H9 (cell line): ENCODE data around the gene FSIP1. TPM values are rescaled to one million over a fixed set of nuclear protein-coding genes. Genes with fewer than 3 reads are reported as not detected.

Experiments used
- DNase-seq: peaks from one replicate; pipeline ENCODE4 v3.0.0-alpha.2; 2017
- H2AFZ ChIP-seq: one replicate; pipeline ENCODE4 v1.6.1; 2013; ENCODE audit warnings: mild to moderate bottlenecking, low read length, control low read depth, moderate library complexity
- H2AK5ac ChIP-seq: 2 replicates; pipeline ENCODE4 v1.6.1; 2013; ENCODE audit warnings: low read length, control low read depth, mixed read lengths; ENCODE audit not compliant: insufficient read length
- H2BK120ac ChIP-seq: one replicate; pipeline ENCODE4 v1.6.1; 2013; ENCODE audit warnings: low read depth, mild to moderate bottlenecking, low read length, control low read depth, inconsistent platforms; ENCODE audit not compliant: poor library complexity, severe bottlenecking
- H2BK12ac ChIP-seq: 2 replicates; pipeline ENCODE4 v1.6.1; 2013; ENCODE audit warnings: low read length, control low read depth, mixed read lengths, low read depth; ENCODE audit not compliant: insufficient read length
- H2BK15ac ChIP-seq: 2 replicates; pipeline ENCODE4 v1.6.1; 2013; ENCODE audit warnings: low read depth, low read length, control low read depth
- H2BK20ac ChIP-seq: one replicate; pipeline ENCODE4 v1.6.1; 2013; ENCODE audit warnings: low read depth, mild to moderate bottlenecking, low read length, control low read depth, inconsistent platforms; ENCODE audit not compliant: poor library complexity, severe bottlenecking
- H2BK5ac ChIP-seq: 2 replicates; pipeline ENCODE4 v1.6.1; 2013; ENCODE audit warnings: low read length, control low read depth, mixed read lengths; ENCODE audit not compliant: insufficient read length
- H3K14ac ChIP-seq: 2 replicates; pipeline ENCODE4 v1.6.1; 2013; ENCODE audit warnings: low read length, control low read depth; ENCODE audit not compliant: insufficient read depth
- H3K18ac ChIP-seq: 2 replicates; pipeline ENCODE4 v1.6.1; 2013; ENCODE audit warnings: low read depth, mild to moderate bottlenecking, mixed read lengths, low read length, control low read depth; ENCODE audit not compliant: insufficient read length
- H3K23ac ChIP-seq: 2 replicates; pipeline ENCODE4 v1.6.1; 2013; ENCODE audit warnings: low read length, control low read depth, mixed read lengths, low read depth; ENCODE audit not compliant: insufficient read length
- H3K23me2 ChIP-seq: 2 replicates; pipeline ENCODE4 v1.6.1; 2013; ENCODE audit warnings: low read depth, mild to moderate bottlenecking, mixed read lengths, low read length, control low read depth; ENCODE audit not compliant: insufficient read length, poor library complexity, severe bottlenecking
- H3K27ac ChIP-seq: 2 replicates; pipeline ENCODE4 v1.5.1; 2013; ENCODE audit warnings: low read length, control low read depth, mixed read lengths, low read depth; ENCODE audit not compliant: insufficient read length
- H3K27me3 ChIP-seq: 2 replicates; pipeline ENCODE4 v1.6.1; 2013; ENCODE audit warnings: low read length, control low read depth, inconsistent platforms; ENCODE audit not compliant: insufficient read depth
- H3K4ac ChIP-seq: 2 replicates; pipeline ENCODE4 v1.6.1; 2013; ENCODE audit warnings: low read depth, mild to moderate bottlenecking, control low read depth, inconsistent platforms, low read length, moderate library complexity
- H3K4me1 ChIP-seq: 2 replicates; pipeline ENCODE4 v1.6.1; 2013; ENCODE audit warnings: low read length, control low read depth, inconsistent platforms; ENCODE audit not compliant: insufficient read depth
- H3K4me2 ChIP-seq: 2 replicates; pipeline ENCODE4 v1.6.1; 2013; ENCODE audit warnings: low read length, control low read depth, mixed read lengths; ENCODE audit not compliant: insufficient read length, insufficient read depth
- H3K56ac ChIP-seq: 2 replicates; pipeline ENCODE4 v1.6.1; 2013; ENCODE audit warnings: low read depth, mild to moderate bottlenecking, mixed read lengths, low read length, control low read depth; ENCODE audit not compliant: insufficient read length
- H3K79me1 ChIP-seq: 2 replicates; pipeline ENCODE4 v1.6.1; 2013; ENCODE audit warnings: low read depth, mild to moderate bottlenecking, moderate library complexity, low read length, control low read depth, inconsistent platforms; ENCODE audit not compliant: insufficient read depth, poor library complexity, severe bottlenecking
- H3K79me2 ChIP-seq: 2 replicates; pipeline ENCODE4 v1.6.1; 2013; ENCODE audit warnings: low read length, control low read depth, inconsistent platforms; ENCODE audit not compliant: insufficient read depth
- H3K9ac ChIP-seq: 2 replicates; pipeline ENCODE4 v1.6.1; 2013; ENCODE audit warnings: low read length, control low read depth, mixed read lengths; ENCODE audit not compliant: insufficient read length; ENCODE audit errors: extremely low read depth
- H3K9me3 ChIP-seq: one replicate; pipeline ENCODE4 v1.6.1; 2013; ENCODE audit warnings: low read depth, low read length, inconsistent platforms; ENCODE audit not compliant: control insufficient read depth
- H3T11ph ChIP-seq: one replicate; pipeline ENCODE4 v1.6.1; 2013; ENCODE audit warnings: mild to moderate bottlenecking, low read length, control low read depth, inconsistent platforms
- H4K20me1 ChIP-seq: one replicate; pipeline ENCODE4 v1.6.1; 2013; ENCODE audit not compliant: control insufficient read depth, insufficient read length, insufficient read depth
- H4K5ac ChIP-seq: 2 replicates; pipeline ENCODE4 v1.6.1; 2013; ENCODE audit warnings: low read depth, mild to moderate bottlenecking, mixed read lengths, low read length, control low read depth; ENCODE audit not compliant: insufficient read length
- H4K8ac ChIP-seq: replicated peaks from 2 replicates; pipeline ENCODE4 v1.6.1; 2013; ENCODE audit warnings: low read length, control low read depth, mixed read lengths, low read depth; ENCODE audit not compliant: insufficient read length
- H4K91ac ChIP-seq: 2 replicates; pipeline ENCODE4 v1.6.1; 2013; ENCODE audit warnings: low read depth, mild to moderate bottlenecking, moderate library complexity, mixed read lengths, low read length, control low read depth; ENCODE audit not compliant: insufficient read length
- H3K27ac Mint-ChIP-seq, 3 experiments: 2 replicates in 2 of 3; 3 replicates in 1 of 3; pipeline ENCODE4 v1.8.0; 2020 to 2021; ENCODE audit warnings: mixed read lengths in 3 of 3, mild to moderate bottlenecking in 1 of 3, moderate library complexity in 1 of 3
- H3K27me3 Mint-ChIP-seq: 2 replicates; pipeline ENCODE4 v1.8.0; 2021; ENCODE audit warnings: low read depth, mild to moderate bottlenecking, moderate library complexity, mixed read lengths
- H3K36me3 Mint-ChIP-seq, 3 experiments: 2 replicates in 2 of 3; 3 replicates in 1 of 3; pipeline ENCODE4 v1.8.0; 2020 to 2021; ENCODE audit warnings: low read depth in 3 of 3, mixed read lengths in 3 of 3; ENCODE audit not compliant: insufficient read depth in 1 of 3
- H3K4me1 Mint-ChIP-seq, 2 experiments: 2 replicates each; pipeline ENCODE4 v1.8.0; 2020; ENCODE audit warnings: mixed read lengths in 2 of 2
- H3K4me3 Mint-ChIP-seq, 2 experiments: 2 replicates in 1 of 2; 3 replicates in 1 of 2; pipeline ENCODE4 v1.8.0; 2020 to 2021; ENCODE audit warnings: mild to moderate bottlenecking in 2 of 2, mixed read lengths in 2 of 2, moderate library complexity in 1 of 2
- H3K9me3 Mint-ChIP-seq, 2 experiments: 2 replicates in 1 of 2; 3 replicates in 1 of 2; pipeline ENCODE4 v1.8.0; 2020; ENCODE audit warnings: mild to moderate bottlenecking in 2 of 2, mixed read lengths in 2 of 2, moderate library complexity in 1 of 2
- CTCF ChIP-seq: fragments of 200-600 bp; sonication (generic); conservative IDR thresholded peaks from 3 replicates; pipeline ENCODE4 v1.8.0; 2021; ENCODE audit warnings: antibody characterized with exemption, mild to moderate bottlenecking
- WGBS: extraction: QIAGEN DNeasy Blood & Tissue Kit; methylation state at CpG from one replicate; pipeline ENCODE4 v1.1.7; 2013; ENCODE audit warnings: missing lambda C conversion rate, low lambda C conversion rate, mixed read lengths; ENCODE audit not compliant: insufficient read length; ENCODE audit errors: extremely low coverage; 5-methylcytosine and 5-hydroxymethylcytosine counted together
- total RNA-seq: library from RNA; stranded (reverse); gene quantifications from 2 replicates; pipeline ENCODE4 v1.2.1, GENCODE V29; 2021

The FSIP1 gene
- total RNA-seq, 1 experiment from 2014 or later, result 0.96 TPM

- H2AK5ac ChIP-seq, result no peak overlapping the region
- H3K4me2 ChIP-seq, result no peak overlapping the region
- Mint-ChIP-seq H3K4me3 (no peak overlapping the region), H3K9me3 (no peaks in the 10 kb centered on the region), H3K36me3 (peaks cover 0 to 4% (median 0%) of the 10 kb centered on the region in 3 experiments; a peak in 1 of 7 replicates), H3K4me1 (peaks cover 63 to 65% of the 10 kb centered on the region in 2 experiments), H3K27ac (0 out of 7 replicates have a peak overlapping the region, but pooled peaks of 1 of the 3 experiments have one; percentile 11), H3K27me3 (no peaks in the 10 kb centered on the region)
- no peak for TF ChIP-seq CTCF
- DNase-seq, result no peak
- no peak overlapping the region for H3K9ac ChIP-seq
- no peak overlapping the region for H2BK20ac ChIP-seq
- no peak overlapping the region for H3K23ac ChIP-seq
- no peak overlapping the region for H2BK12ac ChIP-seq
- no peak overlapping the region for H3K14ac ChIP-seq
- H2BK15ac ChIP-seq, result no peak overlapping the region
- no peak overlapping the region for H3K27ac ChIP-seq
- no peak overlapping the region for H2AFZ ChIP-seq
- H3K56ac ChIP-seq, result no peak overlapping the region
- H2BK5ac ChIP-seq, result no peak overlapping the region
- no peak overlapping the region for H4K91ac ChIP-seq
- no peaks in the 10 kb centered on the region for H4K20me1 ChIP-seq
- H3K79me2 ChIP-seq, result no peaks in the 10 kb centered on the region
- H3K27me3 ChIP-seq, result no peaks in the 10 kb centered on the region
- no peak overlapping the region for H4K5ac ChIP-seq
- H3K4ac ChIP-seq, result no peak overlapping the region
- no CpG with 5 or more reads among the region's 4 CpGs for WGBS
- no peaks in the 10 kb centered on the region for H3K23me2 ChIP-seq
- no peaks in the 10 kb centered on the region for H3K9me3 ChIP-seq
- no peak overlapping the region for H3K18ac ChIP-seq
- peaks cover 18% of the 10 kb centered on the region for H3K4me1 ChIP-seq
- H3T11ph ChIP-seq, result no peak overlapping the region
- no peak overlapping the region for H4K8ac ChIP-seq
- no peaks in the 10 kb centered on the region for H3K79me1 ChIP-seq
- no peak overlapping the region for H2BK120ac ChIP-seq
Measured at GRCh38 chr15:39789736-39790135, 7.1 kb upstream of the FSIP1 start.
